Activated T-cell treated with anti-CD3 and anti-CD28 coated beads for 24 hours (primary cell): ENCODE data around the gene SDK2.
"Not testable (repeated sequence)": the region's sequence is repeated elsewhere in the genome, so short reads cannot be mapped to it uniquely, and the experiment has no call there.

ENCODE experiments used
- DNase-seq: peaks from one replicate; pipeline ENCODE4 v3.0.0-alpha.2; 2020; ENCODE audit warnings: low read depth

Gene SDK2

GRCh38 chr17:73455767-73456166 is 188.5 kb downstream of the SDK2 start:
- DNase-seq, result no peak

GRCh38 chr17:73455050-73455687 is 189.1 kb downstream of the SDK2 start:
- DNase-seq, result no peak

- not testable (repeated sequence) for DNase-seq
Observed at GRCh38 chr17:73453494-73453893, 190.8 kb downstream of the SDK2 start.

GRCh38 chr17:73453090-73453489 is 191.2 kb downstream of the SDK2 start:
- no peak for DNase-seq

- DNase-seq, result no peak
Observed at GRCh38 chr17:73452009-73452408, 192.2 kb downstream of the SDK2 start.

GRCh38 chr17:73447319-73447718 is 196.9 kb downstream of the SDK2 start:
- DNase-seq, result no peak

- no peak for DNase-seq
Observed at GRCh38 chr17:73446617-73447016, 197.6 kb downstream of the SDK2 start.

GRCh38 chr17:73445466-73445865 is 198.8 kb downstream of the SDK2 start:
- no peak for DNase-seq

GRCh38 chr17:73444021-73444420 is 200.2 kb downstream of the SDK2 start:
- no peak for DNase-seq

GRCh38 chr17:73439597-73439996 is 204.6 kb downstream of the SDK2 start:
- no peak for DNase-seq

GRCh38 chr17:73437826-73438225 is 206.4 kb downstream of the SDK2 start:
- no peak for DNase-seq

GRCh38 chr17:73436954-73437353 is 207.3 kb downstream of the SDK2 start:
- DNase-seq, result no peak

GRCh38 chr17:73435412-73435811 is 208.8 kb downstream of the SDK2 start:
- DNase-seq, result no peak

- DNase-seq, result no peak
Observed at GRCh38 chr17:73434154-73434553, 210.1 kb downstream of the SDK2 start.

GRCh38 chr17:73433501-73433900 is 210.7 kb downstream of the SDK2 start:
- DNase-seq, result no peak

GRCh38 chr17:73432624-73433190 is 211.5 kb downstream of the SDK2 start:
- no peak for DNase-seq

GRCh38 chr17:73431401-73432205 is 212.6 kb downstream of the SDK2 start:
- no peak for DNase-seq

- no peak for DNase-seq
Observed at GRCh38 chr17:73430848-73431247, 213.4 kb downstream of the SDK2 start.

GRCh38 chr17:73430165-73430680 is 214.0 kb downstream of the SDK2 start:
- no peak for DNase-seq

- DNase-seq, result peak; percentile 78
Observed at GRCh38 chr17:73429440-73430164, 214.6 kb downstream of the SDK2 start.

GRCh38 chr17:73427198-73427597 is 217.0 kb downstream of the SDK2 start:
- no peak for DNase-seq

- DNase-seq, result no peak
Observed at GRCh38 chr17:73424571-73424970, 219.7 kb downstream of the SDK2 start.
